GM12878 (cell line): ENCODE measurements around the gene CHID1. TPM values are rescaled to one million over a fixed set of nuclear protein-coding genes. Genes with fewer than 3 reads are reported as not detected.
A peak's percentile ranks its signal among the peaks of the same experiment; 100 is the strongest.

Experiments
- ATAC-seq: fragments of 200-7000 bp; cut with Tn5 transposase; 3 replicates; pipeline ENCODE4 v1.9.1; 2020; ENCODE audit warnings: mild to moderate bottlenecking, moderate library complexity
- BruUV-seq: library from RNA; stranded (reverse); fragments of 400-500 nt; replicated peaks from 2 replicates; lab custom pipeline; 2021; lab: Mats Ljungman, UMichigan
- CTCF ChIA-PET: fragments of 300-600 bp; sonication (Branson Sonifier 250); formaldehyde crosslinking; extraction: SDS; loops from one replicate; lab custom pipeline; 2021; ENCODE audit warnings: inconsistent platforms; lab: Yijun Ruan, JAX
- POLR2A ChIA-PET: fragments of 350-600 bp; formaldehyde crosslinking; extraction: SDS; loops from one replicate; lab custom pipeline; 2021; ENCODE audit warnings: inconsistent platforms; lab: Charles Lee
- RAD21 ChIA-PET: fragments of 300-600 bp; sonication (Branson Sonifier 250); formaldehyde crosslinking; loops from one replicate; lab custom pipeline; 2023; ENCODE audit warnings: antibody characterized with exemption; ENCODE audit not compliant: unreplicated experiment; lab: Charles Lee
- SMC1A ChIA-PET: fragments of 300-600 bp; sonication (Branson Sonifier 250); formaldehyde crosslinking; loops from one replicate; lab custom pipeline; 2023; ENCODE audit not compliant: unreplicated experiment, uncharacterized antibody; lab: Charles Lee
- DNase-seq: peaks from one replicate; pipeline ENCODE4 v3.0.0-alpha.2; 2011; ENCODE audit warnings: low read depth, low spot score
- FAIRE-seq: peaks from 3 replicates; lab custom pipeline; 2011; peaks lifted over from hg19 to GRCh38; lab: Jason Lieb, UNC
- H2AFZ ChIP-seq: 2 replicates; pipeline ENCODE4 v1.6.0; 2011; ENCODE audit warnings: low read depth, low read length, control low read depth; ENCODE audit not compliant: control insufficient read depth
- H3K27ac ChIP-seq: 2 replicates; pipeline ENCODE4 v1.5.1; 2011; ENCODE audit warnings: control low read depth; ENCODE audit not compliant: control insufficient read depth, insufficient read depth
- H3K27me3 ChIP-seq, 2 experiments: replicated peaks in 1 of 2; 2 replicates each; pipeline versions ENCODE4 v1.6.0 to v1.6.1; 2011; ENCODE audit warnings: low read length in 1 of 2; ENCODE audit not compliant: control insufficient read depth in 2 of 2, insufficient read depth in 2 of 2
- H3K36me3 ChIP-seq, 2 experiments: 2 replicates each; pipeline ENCODE4 v1.5.1; 2011; ENCODE audit warnings: low read length in 1 of 2; ENCODE audit not compliant: control insufficient read depth in 2 of 2, insufficient read depth in 2 of 2
- H3K4me1 ChIP-seq: 2 replicates; pipeline ENCODE4 v1.6.1; 2011; ENCODE audit warnings: mild to moderate bottlenecking, low read length, moderate library complexity, mixed read lengths; ENCODE audit not compliant: control insufficient read depth, insufficient read depth
- H3K4me2 ChIP-seq: 2 replicates; pipeline ENCODE4 v1.6.0; 2011; ENCODE audit warnings: control low read depth; ENCODE audit not compliant: control insufficient read depth, insufficient read depth
- H3K4me3 ChIP-seq: fragments of 200-600 bp; sonication (generic); 2 replicates; pipeline ENCODE4 v1.5.1; 2016
- H3K79me2 ChIP-seq: 2 replicates; pipeline ENCODE4 v1.6.0; 2011; ENCODE audit warnings: low read length; ENCODE audit not compliant: control insufficient read depth, insufficient read depth
- H3K9ac ChIP-seq: 2 replicates; pipeline ENCODE4 v1.8.0; 2011; ENCODE audit warnings: low read length, control low read depth, mixed read lengths; ENCODE audit not compliant: control insufficient read depth, insufficient read depth
- H3K9me3 ChIP-seq: replicated peaks from 3 replicates; pipeline ENCODE4 v1.5.1; 2011; ENCODE audit warnings: mild to moderate bottlenecking, low read length; ENCODE audit not compliant: control insufficient read depth, insufficient read depth
- H4K20me1 ChIP-seq: 2 replicates; pipeline ENCODE4 v1.6.0; 2011; ENCODE audit not compliant: control insufficient read depth, insufficient read depth
- E2F8 ChIP-seq: fragments of 450-650 bp; IDR thresholded peaks from 2 replicates; pipeline ENCODE4 v1.6.1; 2018; ENCODE audit warnings: mild to moderate bottlenecking, low read depth, moderate library complexity; ENCODE audit not compliant: partially characterized antibody
- LARP7 ChIP-seq: fragments of 450-650 bp; IDR thresholded peaks from 2 replicates; pipeline ENCODE4 v1.6.1; 2017; ENCODE audit warnings: mild to moderate bottlenecking
- NFXL1 ChIP-seq: fragments of 450-650 bp; IDR thresholded peaks from 2 replicates; pipeline ENCODE4 v1.6.1; 2017; ENCODE audit warnings: antibody characterized with exemption, mild to moderate bottlenecking, borderline replicate concordance
- NFYB ChIP-seq: IDR thresholded peaks from 2 replicates; pipeline ENCODE4 v1.6.1; 2011; ENCODE audit warnings: low read depth, mild to moderate bottlenecking, low read length, improper control_type of control experiment, moderate library complexity; ENCODE audit not compliant: insufficient read depth
- POLR2AphosphoS5 ChIP-seq: IDR thresholded peaks from 2 replicates; pipeline ENCODE4 v1.6.1; 2011; ENCODE audit warnings: mild to moderate bottlenecking, low read length, inconsistent platforms
- SUPT20H ChIP-seq: IDR thresholded peaks from 2 replicates; pipeline ENCODE4 v1.6.1; 2011; ENCODE audit warnings: low read depth, mild to moderate bottlenecking, low read length, moderate library complexity, borderline replicate concordance; ENCODE audit not compliant: control insufficient read depth
- USF1 ChIP-seq: IDR thresholded peaks from 2 replicates; pipeline ENCODE4 v1.6.1; 2011; ENCODE audit warnings: borderline replicate concordance, low read depth, mild to moderate bottlenecking, moderate library complexity, mixed read lengths, low read length; ENCODE audit not compliant: insufficient read depth; ENCODE audit errors: extremely low read length
- ZBTB4 ChIP-seq: fragments of 450-650 bp; formaldehyde crosslinking; IDR thresholded peaks from 2 replicates; pipeline ENCODE4 v1.4.0; 2022; ENCODE audit warnings: mild to moderate bottlenecking, moderate library complexity
- WGBS: methylation state at CpG from one replicate; pipeline ENCODE4 v1.1.6; 2016; ENCODE audit warnings: low lambda C conversion rate; ENCODE audit not compliant: insufficient replicate concordance, insufficient coverage; ENCODE audit errors: missing lambda C conversion rate; 5-methylcytosine and 5-hydroxymethylcytosine counted together
- in situ Hi-C: fragments of 300-500 bp; cut with MboI; formaldehyde crosslinking; loops from 9 replicates; pipeline ENCODE4 v1.14.3; 2018; ENCODE audit warnings: mixed read lengths
- intact Hi-C: fragments of 100-400 bp; cut with micrococcal nuclease; formaldehyde crosslinking; loops from one replicate; pipeline ENCODE4 v1.14.2; 2022; ENCODE audit not compliant: unreplicated experiment
- polyA plus RNA-seq, 11 experiments: library from polyadenylated mRNA; depleted of rRNA in 4 of 11; unstranded in 6 of 11; stranded (reverse) in 5 of 11; fragments of >200 nt; fragmentation: Nextera tagmentation in 4 of 11; fragmentation: Illumina TruSeq in 1 of 11; extraction: Ambion mirVana in 4 of 11; extraction: Trizol in 1 of 11; gene quantifications; 1 replicate in 1 of 11; 2 replicates in 10 of 11; pipeline versions ENCODE4 v1.2.1 to v1.2.3, GENCODE V29; 2011 to 2016; ENCODE audit warnings: inconsistent platforms in 2 of 11, missing spikeins in 2 of 11, low read depth in 1 of 11
- total RNA-seq, 4 experiments: library from RNA; depleted of rRNA in 3 of 4; stranded (reverse); fragments of >200 nt in 3 of 4; fragmentation: Illumina TruSeq in 1 of 4; extraction: Trizol in 1 of 4; gene quantifications; 2 replicates each; pipeline versions ENCODE4 v1.2.1 to v1.2.3, GENCODE V29; 2013 to 2021

Gene CHID1
- total and polyA plus RNA-seq, 10 of the 15 experiments (the other 5 are each of a cell fraction or from before 2014, with no cell fraction given): 4.8 to 75.2 (median 30.1) TPM

- TF ChIP-seq LARP7 (peak; percentile 98), NFYB (no peak)
Observed at GRCh38 chr11:925496-926301, 15.1 kb upstream of the CHID1 start, which contains the start of gene AP2A2 (continued).

GRCh38 chr11:925158-925495 lies 14.5 kb upstream of the CHID1 start:
- Histone ChIP-seq H3K36me3 (no peaks in the 10 kb centered on the region), H3K27ac (no peak overlapping the region), H2AFZ (peak overlapping the region; percentile 28; the same call in 1 of the 2 replicates), H3K9ac (no peak overlapping the region), H3K4me3 (peak overlapping the region; percentile 47; the same call in 1 of the 2 replicates)
- no peak for DNase-seq
- intact Hi-C loops (loop anchor here (5.0 kb wide), 1 partner anchor 127 kb away; no protein-coding TSS in a partner anchor), in situ Hi-C loops (no loop called here)
- RAD21 ChIA-PET: interaction anchor here (1.2 kb wide), 1 partner anchor 14 kb away, joined by 3 read pairs; the partner anchor contains the start of gene CHID1
- TF ChIP-seq USF1 (no peak), NFXL1 (no peak), E2F8 (no peak), ZBTB4 (CRISPR knock-in tag) (no peak), SUPT20H (no peak), NFYB (no peak), POLR2AphosphoS5 (no peak)
- TF ChIP-seq, all 136 proteins: peak for 0
- Histone ChIP-seq H3K4me1 (peaks cover 7% of the 10 kb centered on the region; the same call in 1 of the 2 replicates), H3K9me3 (no peaks in the 10 kb centered on the region), H4K20me1 (no peaks in the 10 kb centered on the region), H3K79me2 (peaks cover 29% of the 10 kb centered on the region), H3K4me2 (no peak overlapping the region), H3K27me3 (no peaks in the 10 kb centered on the region)
- ATAC-seq (no peak), FAIRE-seq (no peak)
- POLR2A ChIA-PET: interaction anchor here (0.6 to 0.7 kb wide), 2 partner anchors 15 to 928 kb away, joined by 3 to 4 read pairs; no protein-coding TSS in a partner anchor
- WGBS: 75% methylated on average over 15 of the region's 28 CpGs
- BruUV-seq: no TSS peak
- CTCF ChIA-PET: interaction anchor here (1.4 to 1.6 kb wide), 3 partner anchors 18 to 126 kb away, joined by 3 to 5 read pairs (median 3); no protein-coding TSS in a partner anchor
- SMC1A ChIA-PET: no interaction called here
